BJ (cell line): ENCODE data around the gene ARHGEF10L. TPM values are rescaled to one million over a fixed set of nuclear protein-coding genes. Genes with fewer than 3 reads are reported as not detected.

ENCODE experiments used
- CTCF ChIA-PET: fragments of 350-600 bp; formaldehyde crosslinking; extraction: SDS; loops from one replicate; lab custom pipeline; 2021; ENCODE audit warnings: antibody characterized with exemption, inconsistent platforms; lab: Yijun Ruan, JAX
- POLR2A ChIA-PET: fragments of 300-600 bp; sonication (Branson Sonifier 250); formaldehyde crosslinking; extraction: SDS; loops from one replicate; lab custom pipeline; 2021; ENCODE audit warnings: antibody characterized with exemption; lab: Charles Lee
- DNase-seq: peaks from one replicate; pipeline ENCODE4 v3.0.0-alpha.2; 2011; ENCODE audit warnings: low read depth
- H3K27me3 ChIP-seq: 2 replicates; pipeline ENCODE4 v1.6.0; 2011; ENCODE audit warnings: low read length; ENCODE audit not compliant: control insufficient read depth, insufficient read depth
- H3K36me3 ChIP-seq: 2 replicates; pipeline ENCODE4 v1.5.1; 2011; ENCODE audit warnings: low read length; ENCODE audit not compliant: control insufficient read depth, insufficient read depth
- H3K4me3 ChIP-seq: 2 replicates; pipeline ENCODE4 v1.5.1; 2011; ENCODE audit warnings: low read depth, mild to moderate bottlenecking, control low read depth, low read length
- CTCF ChIP-seq: IDR thresholded peaks from 2 replicates; pipeline ENCODE4 v1.5.1; 2011; ENCODE audit warnings: low read depth, mild to moderate bottlenecking, control low read depth, inconsistent platforms, low read length, moderate library complexity; ENCODE audit not compliant: insufficient read depth
- polyA plus RNA-seq: library from polyadenylated mRNA; depleted of rRNA; stranded (reverse); fragments of >200 nt; gene quantifications from 2 replicates; pipeline ENCODE4 v1.2.3, GENCODE V29; 2011

ARHGEF10L gene
- polyA plus RNA-seq, 1 experiment: 12.5 TPM

GRCh38 chr1:17729248-17729647, 189.8 kb downstream of the ARHGEF10L start:
- CTCF ChIA-PET: interaction anchor here (0.5 to 1.2 kb wide), 3 partner anchors 10 to 235 kb away, joined by 3 to 5 read pairs (median 3); no protein-coding TSS in a partner anchor
- no peak for TF ChIP-seq CTCF
- no peak for DNase-seq
- POLR2A ChIA-PET: no interaction called here
- Histone ChIP-seq H3K36me3 (no peaks in the 10 kb centered on the region), H3K27me3 (no peaks in the 10 kb centered on the region), H3K4me3 (no peak overlapping the region)

GRCh38 chr1:17729909-17730308, 190.4 kb downstream of the ARHGEF10L start:
- POLR2A ChIA-PET: no interaction called here
- no peak for DNase-seq
- H3K4me3 ChIP-seq: no peak overlapping the region
- H3K27me3 ChIP-seq: no peaks in the 10 kb centered on the region
- H3K36me3 ChIP-seq: no peaks in the 10 kb centered on the region
- CTCF ChIA-PET: interaction anchor here (0.8 to 1.2 kb wide), 3 partner anchors 9 to 30 kb away, joined by 3 read pairs; no protein-coding TSS in a partner anchor
- no peak for TF ChIP-seq CTCF

GRCh38 chr1:17731460-17731859, 192.0 kb downstream of the ARHGEF10L start:
- POLR2A ChIA-PET: no interaction called here
- no peaks in the 10 kb centered on the region for H3K27me3 ChIP-seq
- CTCF ChIA-PET: no interaction called here
- H3K36me3 ChIP-seq: no peaks in the 10 kb centered on the region
- TF ChIP-seq CTCF: no peak
- no peak for DNase-seq
- no peak overlapping the region for H3K4me3 ChIP-seq

GRCh38 chr1:17732475-17732874, 193.0 kb downstream of the ARHGEF10L start:
- DNase-seq: no peak
- Histone ChIP-seq H3K27me3 (no peaks in the 10 kb centered on the region), H3K4me3 (no peak overlapping the region), H3K36me3 (no peaks in the 10 kb centered on the region)
- ChIA-PET POLR2A (no interaction called here), CTCF (interaction anchor here (2.4 kb wide), 1 partner anchor 36 kb away, joined by 5 read pairs; no protein-coding TSS in a partner anchor)
- TF ChIP-seq CTCF: no peak

DNA sequence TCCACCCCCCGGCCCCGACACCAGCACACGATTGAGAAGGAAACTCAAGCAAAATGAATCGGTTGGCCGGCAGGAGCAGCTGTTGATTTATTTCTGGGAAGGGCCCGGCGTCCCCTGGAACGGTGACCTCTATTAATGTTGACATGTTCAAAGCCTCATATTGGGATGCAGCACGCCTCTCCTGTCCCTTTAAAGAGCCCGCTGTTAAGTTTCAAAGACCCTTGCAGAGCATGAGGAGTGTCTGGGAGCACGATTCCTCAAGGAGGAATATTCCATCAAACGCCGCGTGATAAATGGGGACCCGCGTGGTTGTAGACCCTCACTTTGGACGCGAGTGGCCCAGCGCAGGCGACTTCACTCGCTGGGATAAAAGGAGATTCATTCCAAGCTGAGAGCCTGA, 194.2 kb downstream of the ARHGEF10L start:
- ChIA-PET POLR2A (no interaction called here), CTCF (interaction anchor here (1.2 to 2.4 kb wide), 2 partner anchors 11 to 37 kb away, joined by 3 to 5 read pairs; no protein-coding TSS in a partner anchor)
- H3K36me3 ChIP-seq: no peaks in the 10 kb centered on the region
- H3K4me3 ChIP-seq: no peak overlapping the region
- TF ChIP-seq CTCF: no peak
- DNase-seq: no peak
- H3K27me3 ChIP-seq: no peaks in the 10 kb centered on the region
